Measurements from ENCODE around the gene VWA5B1. TPM values are rescaled to one million over a fixed set of nuclear protein-coding genes. Genes with fewer than 3 reads are reported as not detected.

The VWA5B1 gene
- total and polyA plus RNA-seq, 2 donors (not counting 3 experiments of a cell fraction or from before 2014, with no cell fraction given), result not detected

DNA sequence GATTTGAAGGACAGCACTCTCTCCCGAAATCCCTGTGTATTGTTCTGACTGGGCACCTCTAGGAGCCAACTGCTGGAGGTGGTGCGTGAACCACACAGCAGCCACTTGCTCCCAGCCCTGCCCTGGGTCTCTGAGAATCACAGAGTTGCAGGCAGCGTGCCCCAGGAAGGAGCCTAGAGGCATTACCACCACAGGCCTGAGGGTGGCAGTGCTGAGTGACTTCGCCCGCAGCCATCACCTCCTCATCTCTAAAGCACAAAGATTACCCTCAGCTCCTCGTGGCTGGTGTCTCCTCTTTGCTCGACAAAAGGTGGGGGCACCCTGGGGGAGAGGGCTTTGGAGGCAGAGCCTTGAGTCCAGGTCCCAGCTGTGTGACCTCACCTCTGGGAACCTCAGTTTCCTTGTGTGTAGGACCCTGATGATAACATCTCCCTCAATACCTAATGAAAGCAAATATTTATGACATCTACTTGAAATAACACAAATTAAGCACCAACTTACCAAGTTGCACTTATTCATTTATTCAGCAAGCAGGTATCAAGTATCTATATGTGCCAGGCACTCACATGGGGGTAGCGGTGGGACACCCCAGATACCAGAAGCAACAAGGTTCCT lies 86.3 kb downstream of the VWA5B1 start:
- H3K79me2 ChIP-seq (ENCODE audit: control insufficient read depth, insufficient read depth, low read length), result no peaks in the 10 kb centered on the region
- POLR2A ChIA-PET, result no interaction called here
- no peak overlapping the region for H3K4me3 ChIP-seq (replicated peaks in 1 of 3; ENCODE audit: insufficient read depth in 1 of 3, low read depth in 1 of 3, low read length in 3 of 3)
- H3K4me2 ChIP-seq (ENCODE audit: insufficient read depth, low read length), result no peak overlapping the region
- no peaks in the 10 kb centered on the region for H3K27me3 ChIP-seq (ENCODE audit: control insufficient read depth in 2 of 2, insufficient read depth in 2 of 2, low read length in 2 of 2)
- DNase-seq (ENCODE audit: low read depth, low spot score) (peak; percentile 58), FAIRE-seq (peak; percentile 75)
- H3K36me3 ChIP-seq (ENCODE audit: control insufficient read depth in 2 of 2, extremely low read depth in 1 of 2, insufficient read depth in 2 of 2, low read length in 2 of 2), result no peaks in the 10 kb centered on the region
- no peaks in the 10 kb centered on the region for H3K9me1 ChIP-seq (replicated peaks; ENCODE audit: control insufficient read depth, extremely low read depth, insufficient read depth, low read length)
- TF ChIP-seq MAX (IDR thresholded peaks at IDR 0.05; ENCODE audit: insufficient read depth, insufficient read length), result peak; percentile 26
- TF ChIP-seq POLR2A (IDR thresholded peaks at IDR 0.05; ENCODE audit: low read depth, low read length), result no peak
- TF ChIP-seq CTCF (IDR thresholded peaks at IDR 0.05; ENCODE audit: extremely low read depth in 1 of 2, insufficient read depth in 1 of 2, low read depth in 1 of 2, low read length in 2 of 2), result peak; percentile 73 to 91
- BruUV-seq (replicated peaks), result no TSS peak
- no peak overlapping the region for H3K9ac ChIP-seq (replicated peaks; ENCODE audit: extremely low read depth, insufficient read depth, low read length)
- H3K9me3 ChIP-seq (replicated peaks; ENCODE audit: control insufficient read depth, insufficient read depth, low read length), result no peaks in the 10 kb centered on the region
- CTCF ChIA-PET, result interaction anchor here (1.0 to 5.6 kb wide), 17 partner anchors 11 to 164 kb away, joined by 3 to 60 read pairs (median 5); no protein-coding TSS in a partner anchor
- dilution Hi-C loops (cut with MboI; ENCODE audit: extremely low pct_ligation_motif_present, low sequenced_read_pairs) (no loop called here), intact Hi-C loops (cut with micrococcal nuclease) (loop anchor here (1.0 to 10.0 kb wide), 3 partner anchors 53 to 462 kb away; no protein-coding TSS in a partner anchor)
- peaks cover under 1% of the 10 kb centered on the region for H4K20me1 ChIP-seq (replicated peaks; ENCODE audit: control insufficient read depth, extremely low read depth, insufficient read depth, low read length)
- no peak overlapping the region for H3K27ac ChIP-seq (ENCODE audit: insufficient read depth, low read depth, low read length)
- H3K4me1 ChIP-seq (ENCODE audit: control insufficient read depth, extremely low read depth, insufficient read depth, low read length), result no peaks in the 10 kb centered on the region
- no peak overlapping the region for H2AFZ ChIP-seq (ENCODE audit: low read depth, low read length)
